Hepatocyte (in vitro differentiated cells): ENCODE results near the gene NUF2. TPM values are rescaled to one million over a fixed set of nuclear protein-coding genes. Genes with fewer than 3 reads are reported as not detected.

ENCODE experiments used
- DNase-seq: peaks from one replicate; pipeline ENCODE4 v3.0.0-alpha.2; 2016; ENCODE audit warnings: low spot score
- H2AFZ ChIP-seq: fragments of 200-600 bp; sonication (generic); 2 replicates; pipeline ENCODE4 v1.6.0; 2016; ENCODE audit warnings: antibody characterized with exemption, mild to moderate bottlenecking
- H3K27ac ChIP-seq: fragments of 200-600 bp; sonication (generic); 2 replicates; pipeline ENCODE4 v1.5.1; 2016; ENCODE audit warnings: mild to moderate bottlenecking
- H3K27me3 ChIP-seq: fragments of 200-600 bp; sonication (generic); 2 replicates; pipeline ENCODE4 v1.6.1; 2016
- H3K36me3 ChIP-seq: fragments of 200-600 bp; sonication (generic); replicated peaks from 2 replicates; pipeline ENCODE4 v1.5.1; 2016; ENCODE audit warnings: low read depth; ENCODE audit not compliant: insufficient read depth
- H3K4me1 ChIP-seq: fragments of 200-600 bp; sonication (generic); 2 replicates; pipeline ENCODE4 v1.5.1; 2016; ENCODE audit warnings: mild to moderate bottlenecking, moderate library complexity; ENCODE audit not compliant: insufficient read depth
- H3K4me2 ChIP-seq: fragments of 200-600 bp; sonication (generic); 2 replicates; pipeline ENCODE4 v1.6.0; 2016
- H3K4me3 ChIP-seq: fragments of 200-600 bp; sonication (generic); 2 replicates; pipeline ENCODE4 v1.5.1; 2016; ENCODE audit warnings: mild to moderate bottlenecking
- H3K79me2 ChIP-seq: fragments of 200-600 bp; sonication (generic); 2 replicates; pipeline ENCODE4 v1.6.0; 2017; ENCODE audit warnings: mild to moderate bottlenecking
- H3K9me2 ChIP-seq: fragments of 200-600 bp; sonication (generic); replicated peaks from 2 replicates; pipeline ENCODE4 v1.6.0; 2017; ENCODE audit warnings: mild to moderate bottlenecking; ENCODE audit not compliant: insufficient read depth
- H3K9me3 ChIP-seq: fragments of 200-600 bp; sonication (generic); 2 replicates; pipeline ENCODE4 v1.5.1; 2016; ENCODE audit warnings: low read depth, mild to moderate bottlenecking
- H4K20me1 ChIP-seq: fragments of 200-600 bp; sonication (generic); 2 replicates; pipeline ENCODE4 v1.6.0; 2016; ENCODE audit warnings: mild to moderate bottlenecking; ENCODE audit not compliant: insufficient read depth, poor library complexity, severe bottlenecking
- EZH2 ChIP-seq: fragments of 200-600 bp; sonication (generic); IDR thresholded peaks from 2 replicates; pipeline ENCODE4 v1.6.1; 2016; ENCODE audit warnings: antibody characterized with exemption, mild to moderate bottlenecking, borderline replicate concordance
- EZH2phosphoT487 ChIP-seq: fragments of 200-600 bp; sonication (generic); IDR thresholded peaks from one replicate; pipeline ENCODE4 v1.6.1; 2018; ENCODE audit warnings: antibody characterized with exemption, mild to moderate bottlenecking, low read depth, moderate library complexity; ENCODE audit not compliant: unreplicated experiment, severe bottlenecking
- WGBS: methylation state at CpG from one replicate; pipeline ENCODE4 v1.1.6; 2016; ENCODE audit warnings: low lambda C conversion rate; ENCODE audit errors: missing lambda C conversion rate; 5-methylcytosine and 5-hydroxymethylcytosine counted together
- polyA plus RNA-seq: library from polyadenylated mRNA; unstranded; fragments of >200 nt; fragmentation: Nextera tagmentation; extraction: Ambion mirVana; gene quantifications from 2 replicates; pipeline ENCODE4 v1.2.1, GENCODE V29; 2016
- total RNA-seq: library from RNA; depleted of rRNA; stranded (reverse); fragments of >200 nt; gene quantifications from 2 replicates; pipeline ENCODE4 v1.2.3, GENCODE V29; 2014
- TF ChIP-seq, protein P1 (sequence below): fragments of 200-600 bp; sonication (generic); IDR thresholded peaks from 2 replicates; pipeline ENCODE4 v1.5.1; 2016; ENCODE audit warnings: antibody characterized with exemption, mild to moderate bottlenecking; ENCODE audit not compliant: poor library complexity

The NUF2 gene
- total and polyA plus RNA-seq, 2 experiments from 2014 or later: 2.6 to 7.0 TPM

DNA sequence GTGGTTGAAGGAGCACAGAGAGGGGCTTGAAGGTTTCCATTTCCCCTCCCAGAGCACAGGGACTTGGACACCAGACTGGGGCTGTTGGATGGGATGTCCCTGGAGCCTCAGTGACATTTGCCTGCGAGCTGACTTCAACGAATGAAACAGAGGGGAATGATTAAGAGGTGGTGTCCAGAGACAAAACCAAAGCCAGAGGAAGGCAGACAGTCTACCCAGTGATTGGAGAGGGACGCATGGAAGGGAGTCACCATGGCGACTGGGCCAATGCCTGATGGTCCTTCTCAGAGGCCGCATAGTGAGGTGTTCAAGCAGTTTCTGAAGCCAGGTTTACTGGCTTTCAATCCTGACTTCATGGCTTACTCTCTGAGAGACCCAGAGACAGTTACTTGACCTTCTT, 77.2 kb downstream of the NUF2 start:
- H3K4me2 ChIP-seq: no peak overlapping the region
- H3K79me2 ChIP-seq: no peaks in the 10 kb centered on the region
- no peak overlapping the region for H3K27ac ChIP-seq
- no peaks in the 10 kb centered on the region for H3K9me3 ChIP-seq
- H3K4me1 ChIP-seq: no peaks in the 10 kb centered on the region
- no peaks in the 10 kb centered on the region for H3K9me2 ChIP-seq
- DNase-seq: no peak
- WGBS: 94% methylated on average over 5 of the region's 5 CpGs
- H3K27me3 ChIP-seq: no peaks in the 10 kb centered on the region
- H2AFZ ChIP-seq: no peak overlapping the region
- TF ChIP-seq EZH2phosphoT487 (no peak), EZH2 (no peak)
- TF ChIP-seq, protein P1, sequence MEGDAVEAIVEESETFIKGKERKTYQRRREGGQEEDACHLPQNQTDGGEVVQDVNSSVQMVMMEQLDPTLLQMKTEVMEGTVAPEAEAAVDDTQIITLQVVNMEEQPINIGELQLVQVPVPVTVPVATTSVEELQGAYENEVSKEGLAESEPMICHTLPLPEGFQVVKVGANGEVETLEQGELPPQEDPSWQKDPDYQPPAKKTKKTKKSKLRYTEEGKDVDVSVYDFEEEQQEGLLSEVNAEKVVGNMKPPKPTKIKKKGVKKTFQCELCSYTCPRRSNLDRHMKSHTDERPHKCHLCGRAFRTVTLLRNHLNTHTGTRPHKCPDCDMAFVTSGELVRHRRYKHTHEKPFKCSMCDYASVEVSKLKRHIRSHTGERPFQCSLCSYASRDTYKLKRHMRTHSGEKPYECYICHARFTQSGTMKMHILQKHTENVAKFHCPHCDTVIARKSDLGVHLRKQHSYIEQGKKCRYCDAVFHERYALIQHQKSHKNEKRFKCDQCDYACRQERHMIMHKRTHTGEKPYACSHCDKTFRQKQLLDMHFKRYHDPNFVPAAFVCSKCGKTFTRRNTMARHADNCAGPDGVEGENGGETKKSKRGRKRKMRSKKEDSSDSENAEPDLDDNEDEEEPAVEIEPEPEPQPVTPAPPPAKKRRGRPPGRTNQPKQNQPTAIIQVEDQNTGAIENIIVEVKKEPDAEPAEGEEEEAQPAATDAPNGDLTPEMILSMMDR: no peak
- no peaks in the 10 kb centered on the region for H3K36me3 ChIP-seq
- H3K4me3 ChIP-seq: no peak overlapping the region
- no peaks in the 10 kb centered on the region for H4K20me1 ChIP-seq

DNA sequence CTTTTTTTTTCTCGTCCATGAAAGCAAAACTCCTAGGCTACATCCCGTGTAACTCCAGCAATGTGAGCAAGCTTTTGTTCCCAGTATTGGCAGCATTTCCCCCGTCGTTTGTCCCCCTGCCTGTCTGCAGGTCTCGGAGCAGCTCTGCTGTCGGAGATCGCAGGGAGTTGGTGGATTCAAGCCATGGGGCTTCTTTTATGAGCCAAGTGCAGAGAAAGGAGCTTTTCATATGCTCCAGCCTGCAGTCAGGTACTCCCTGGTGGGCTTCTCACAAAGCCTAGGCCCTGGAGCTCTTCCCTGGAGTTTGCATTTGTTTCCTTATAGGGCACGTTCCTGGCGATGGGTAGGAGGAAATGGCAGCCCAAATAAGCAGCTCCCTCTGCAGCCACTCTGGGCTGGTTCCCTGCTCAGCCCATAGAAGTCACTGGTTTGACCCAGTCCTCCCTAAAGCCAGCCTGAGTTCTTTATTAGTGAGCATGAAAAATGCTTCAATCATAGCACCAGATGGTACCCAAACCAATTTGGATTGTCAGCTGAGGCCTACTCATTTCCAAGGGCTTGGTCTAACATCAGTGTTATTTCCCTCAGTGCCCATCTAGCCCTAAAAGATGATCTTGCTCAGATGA, 78.3 kb downstream of the NUF2 start:
- no peaks in the 10 kb centered on the region for H3K9me2 ChIP-seq
- no peak overlapping the region for H3K4me3 ChIP-seq
- H3K9me3 ChIP-seq: no peaks in the 10 kb centered on the region
- H3K36me3 ChIP-seq: no peaks in the 10 kb centered on the region
- no peaks in the 10 kb centered on the region for H3K79me2 ChIP-seq
- 51% methylated on average over 9 of the region's 9 CpGs for WGBS
- H4K20me1 ChIP-seq: no peaks in the 10 kb centered on the region
- H3K4me2 ChIP-seq: no peak overlapping the region
- H2AFZ ChIP-seq: no peak overlapping the region
- H3K4me1 ChIP-seq: no peaks in the 10 kb centered on the region
- no peak overlapping the region for H3K27ac ChIP-seq
- H3K27me3 ChIP-seq: no peaks in the 10 kb centered on the region
- DNase-seq: no peak
- TF ChIP-seq, protein P1: no peak
- TF ChIP-seq EZH2 (no peak), EZH2phosphoT487 (no peak)

DNA sequence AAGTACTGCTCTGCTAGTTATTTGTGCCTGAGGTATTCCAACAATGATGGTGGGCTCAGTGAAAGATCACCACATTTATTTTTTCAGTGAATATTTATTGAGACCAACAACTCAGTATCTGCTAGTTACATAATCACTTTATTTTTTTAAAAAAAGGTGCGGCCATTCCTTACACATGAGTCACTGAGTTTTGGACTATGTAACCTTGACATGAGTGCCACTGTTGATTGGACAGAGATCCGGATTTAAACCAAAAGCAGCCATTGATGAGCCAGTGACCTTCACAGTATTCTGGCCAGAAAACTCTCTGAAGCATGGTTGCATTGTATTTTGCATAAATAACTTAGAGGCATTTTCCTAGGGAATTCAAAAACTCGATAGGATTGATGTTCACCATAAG, 79.5 kb downstream of the NUF2 start:
- TF ChIP-seq, protein P1: no peak
- TF ChIP-seq EZH2phosphoT487 (no peak), EZH2 (no peak)
- H2AFZ ChIP-seq: no peak overlapping the region
- H3K27me3 ChIP-seq: no peaks in the 10 kb centered on the region
- no peaks in the 10 kb centered on the region for H3K9me3 ChIP-seq
- H4K20me1 ChIP-seq: no peaks in the 10 kb centered on the region
- no peak overlapping the region for H3K27ac ChIP-seq
- H3K9me2 ChIP-seq: no peaks in the 10 kb centered on the region
- DNase-seq: no peak
- H3K36me3 ChIP-seq: no peaks in the 10 kb centered on the region
- H3K79me2 ChIP-seq: no peaks in the 10 kb centered on the region
- H3K4me2 ChIP-seq: no peak overlapping the region
- 89% methylated on average over 3 of the region's 3 CpGs for WGBS
- no peaks in the 10 kb centered on the region for H3K4me1 ChIP-seq
- H3K4me3 ChIP-seq: no peak overlapping the region

Other genes with a start within 250 kb of the NUF2 start
- 4.6 and 5.0 TPM in 2 replicates for gene RGS5, start 119.0 kb upstream of the NUF2 start, total RNA-seq
- gene RGS5, start 119.0 kb upstream of the NUF2 start, polyA plus RNA-seq: 4.4 and 10.5 TPM in 2 replicates